ENCODE results near the gene PLEKHG1. TPM values are rescaled to one million over a fixed set of nuclear protein-coding genes. Genes with fewer than 3 reads are reported as not detected.

The PLEKHG1 gene
- 135 TPM for total RNA-seq (ENCODE audit: unreplicated experiment)
- long read RNA-seq, partial matches to known transcripts: 7 of 24 reads
- long read RNA-seq, other reads (novel, unspliced or antisense): 16 of 24 reads

DNA sequence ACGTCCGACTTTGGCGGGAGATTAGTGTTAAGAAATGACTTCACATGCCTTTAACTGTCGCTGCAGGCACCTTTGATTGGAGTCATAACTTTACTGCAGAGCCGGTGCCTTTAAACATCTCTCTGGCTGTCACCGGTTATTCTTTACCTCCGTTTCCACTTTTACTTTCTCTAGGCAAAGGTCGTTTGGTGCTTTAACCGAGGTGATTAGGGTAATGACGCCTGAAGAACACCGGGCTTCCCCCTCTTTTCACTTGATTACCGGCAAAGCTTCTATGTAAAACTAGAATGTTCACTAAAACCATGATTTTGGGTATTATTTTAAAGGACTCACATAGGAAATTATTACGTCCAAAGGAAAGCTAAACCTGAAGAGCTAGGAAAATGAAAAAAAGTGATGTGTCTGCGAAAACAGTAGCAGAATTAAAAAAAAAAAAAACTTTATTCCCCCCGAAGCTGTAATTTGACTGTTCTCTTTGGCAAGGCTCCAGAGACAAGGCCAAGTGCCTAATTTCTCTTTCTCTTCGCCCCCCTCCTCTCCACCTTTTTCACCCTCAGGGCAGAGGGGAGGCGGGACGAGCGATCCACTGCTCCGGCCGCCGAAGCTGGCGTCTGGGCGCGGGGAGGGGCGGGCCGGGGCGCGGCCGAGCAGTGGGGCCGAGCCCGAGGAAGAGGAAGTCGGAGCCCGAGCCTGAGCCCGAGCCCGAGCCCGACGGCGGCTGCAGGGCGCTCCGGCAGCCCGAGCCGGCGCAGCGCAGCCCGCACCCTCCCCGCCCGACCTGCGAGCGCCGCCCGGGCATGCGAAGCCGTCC lies at the start of gene PLEKHG1:
TSS of gene PLEKHG1 (plus strand) at position 687 of the 811 bp plus-strand sequence. CDS start 133,797 bp downstream, outside the sequence.
- DNase-seq (ENCODE audit: low spot score): peak; percentile 81
- H3K9me3 Mint-ChIP-seq (ENCODE audit: unreplicated experiment): no peaks in the 10 kb centered on the region
- peaks cover 4% of the 10 kb centered on the region for H3K27me3 Mint-ChIP-seq (ENCODE audit: unreplicated experiment)
- H3K27ac Mint-ChIP-seq (ENCODE audit: unreplicated experiment): peak within 1 kb of the TSS; percentile 87
- TF ChIP-seq, protein P1, sequence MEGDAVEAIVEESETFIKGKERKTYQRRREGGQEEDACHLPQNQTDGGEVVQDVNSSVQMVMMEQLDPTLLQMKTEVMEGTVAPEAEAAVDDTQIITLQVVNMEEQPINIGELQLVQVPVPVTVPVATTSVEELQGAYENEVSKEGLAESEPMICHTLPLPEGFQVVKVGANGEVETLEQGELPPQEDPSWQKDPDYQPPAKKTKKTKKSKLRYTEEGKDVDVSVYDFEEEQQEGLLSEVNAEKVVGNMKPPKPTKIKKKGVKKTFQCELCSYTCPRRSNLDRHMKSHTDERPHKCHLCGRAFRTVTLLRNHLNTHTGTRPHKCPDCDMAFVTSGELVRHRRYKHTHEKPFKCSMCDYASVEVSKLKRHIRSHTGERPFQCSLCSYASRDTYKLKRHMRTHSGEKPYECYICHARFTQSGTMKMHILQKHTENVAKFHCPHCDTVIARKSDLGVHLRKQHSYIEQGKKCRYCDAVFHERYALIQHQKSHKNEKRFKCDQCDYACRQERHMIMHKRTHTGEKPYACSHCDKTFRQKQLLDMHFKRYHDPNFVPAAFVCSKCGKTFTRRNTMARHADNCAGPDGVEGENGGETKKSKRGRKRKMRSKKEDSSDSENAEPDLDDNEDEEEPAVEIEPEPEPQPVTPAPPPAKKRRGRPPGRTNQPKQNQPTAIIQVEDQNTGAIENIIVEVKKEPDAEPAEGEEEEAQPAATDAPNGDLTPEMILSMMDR (IDR thresholded peaks at IDR 0.05; ENCODE audit: unreplicated experiment): no peak
- H3K36me3 Mint-ChIP-seq (ENCODE audit: low read depth, unreplicated experiment): peaks cover 5% of the 10 kb centered on the region
- peaks cover 59% of the 10 kb centered on the region for H3K4me1 Mint-ChIP-seq (ENCODE audit: unreplicated experiment)
- peak within 1 kb of the TSS; percentile 98 for H3K4me3 Mint-ChIP-seq (ENCODE audit: unreplicated experiment)

DNA sequence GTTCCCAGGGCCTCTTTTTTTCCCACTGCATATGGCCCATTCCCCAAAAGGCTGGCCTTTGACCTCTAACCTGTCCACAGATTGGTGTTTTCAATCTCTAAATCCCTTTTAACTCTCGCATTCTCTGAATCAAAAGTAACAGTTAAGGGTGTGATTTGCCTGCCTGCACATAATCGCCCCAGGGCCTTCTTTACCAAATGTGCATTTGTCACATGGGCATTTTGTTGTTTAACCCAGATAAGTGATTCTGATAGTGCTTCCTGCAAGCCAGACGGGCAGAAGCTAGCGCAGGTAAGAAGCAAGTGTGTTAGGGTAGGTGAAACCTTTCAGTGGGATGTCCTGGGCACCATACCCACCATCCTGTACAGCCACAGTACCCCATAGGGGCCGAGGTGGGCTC lies 49.4 kb upstream of the PLEKHG1 start:
- Mint-ChIP-seq H3K9me3 (ENCODE audit: unreplicated experiment) (no peaks in the 10 kb centered on the region), H3K27me3 (ENCODE audit: unreplicated experiment) (peaks cover 6% of the 10 kb centered on the region), H3K27ac (ENCODE audit: unreplicated experiment) (no peak overlapping the region), H3K4me1 (ENCODE audit: unreplicated experiment) (peaks cover 44% of the 10 kb centered on the region), H3K4me3 (ENCODE audit: unreplicated experiment) (no peak overlapping the region), H3K36me3 (ENCODE audit: low read depth, unreplicated experiment) (no peaks in the 10 kb centered on the region)
- no peak for DNase-seq (ENCODE audit: low spot score)
- TF ChIP-seq, protein P1 (IDR thresholded peaks at IDR 0.05; ENCODE audit: unreplicated experiment): no peak

DNA sequence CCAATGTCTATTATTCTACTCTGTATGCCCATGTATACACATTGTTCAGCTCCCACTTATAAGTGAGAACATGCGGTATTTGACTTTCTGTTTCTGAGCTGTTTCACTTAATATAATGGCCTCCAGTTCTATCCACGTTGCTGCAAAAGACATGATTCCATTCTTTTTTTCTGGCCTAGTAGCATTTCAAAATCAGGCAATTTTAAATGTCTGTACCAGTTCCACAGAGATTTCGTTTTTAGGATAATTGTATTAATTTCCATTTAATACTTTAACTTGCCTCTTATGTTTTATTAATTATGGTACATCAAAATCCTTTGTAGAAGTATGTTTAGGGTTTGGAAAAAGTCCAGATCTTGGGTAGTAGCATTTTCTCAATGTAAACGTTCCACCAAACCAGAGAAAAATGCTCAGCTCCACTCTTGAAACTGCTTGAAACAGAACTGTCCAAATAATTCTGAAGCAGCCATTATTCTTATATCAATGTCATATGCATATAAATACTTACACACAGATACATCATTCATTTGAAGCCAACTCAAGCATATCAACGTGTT lies 42.6 kb upstream of the PLEKHG1 start:
- DNase-seq (ENCODE audit: low spot score): no peak
- no peaks in the 10 kb centered on the region for H3K9me3 Mint-ChIP-seq (ENCODE audit: unreplicated experiment)
- no peak overlapping the region for H3K4me3 Mint-ChIP-seq (ENCODE audit: unreplicated experiment)
- H3K27ac Mint-ChIP-seq (ENCODE audit: unreplicated experiment): no peak overlapping the region
- H3K27me3 Mint-ChIP-seq (ENCODE audit: unreplicated experiment): peaks cover 2% of the 10 kb centered on the region
- H3K4me1 Mint-ChIP-seq (ENCODE audit: unreplicated experiment): peaks cover 4% of the 10 kb centered on the region
- H3K36me3 Mint-ChIP-seq (ENCODE audit: low read depth, unreplicated experiment): no peaks in the 10 kb centered on the region
- TF ChIP-seq, protein P1 (IDR thresholded peaks at IDR 0.05; ENCODE audit: unreplicated experiment): no peak

DNA sequence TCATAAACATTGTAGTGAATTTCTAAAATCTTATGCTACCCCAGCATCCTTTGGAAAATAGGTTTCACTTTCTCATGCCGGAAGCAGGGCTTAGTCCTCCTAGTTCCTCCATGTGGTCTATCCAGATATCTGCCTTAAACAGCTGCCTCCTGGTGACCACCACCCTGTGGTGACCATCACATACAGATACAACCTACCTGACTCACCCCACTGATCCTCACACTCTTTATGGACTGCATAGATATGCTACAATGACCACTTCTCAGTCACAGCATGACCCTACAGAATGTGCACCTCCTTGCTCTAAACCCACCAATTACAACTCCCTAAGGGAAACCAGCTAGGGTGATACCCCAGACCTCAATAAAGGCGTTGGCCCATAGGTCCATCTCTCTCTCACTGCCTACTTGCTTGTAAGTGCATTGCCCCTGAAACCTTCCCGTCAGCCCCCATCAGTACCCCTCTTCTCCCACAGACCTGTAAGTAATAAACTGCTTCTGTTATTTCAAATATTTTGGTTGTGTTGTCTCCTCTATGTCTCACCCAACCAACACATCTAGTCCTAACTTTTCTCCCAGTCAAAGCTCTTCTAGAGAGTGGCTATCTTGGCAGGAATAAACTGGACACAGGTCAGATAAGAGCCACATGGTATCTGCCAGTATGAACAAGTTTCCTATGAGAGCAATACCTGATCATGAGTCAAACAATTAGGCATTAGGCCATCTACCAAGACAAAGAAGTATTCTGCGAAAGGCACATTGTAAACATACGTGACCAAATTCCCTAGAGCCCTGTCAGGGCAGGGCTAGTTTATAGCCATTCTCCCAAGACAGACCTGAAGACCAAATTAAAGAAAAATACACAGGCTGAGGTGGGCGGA lies 39.4 kb upstream of the PLEKHG1 start:
- H3K27me3 Mint-ChIP-seq (ENCODE audit: unreplicated experiment): no peaks in the 10 kb centered on the region
- H3K4me3 Mint-ChIP-seq (ENCODE audit: unreplicated experiment): peak overlapping the region; percentile 72
- no peaks in the 10 kb centered on the region for H3K9me3 Mint-ChIP-seq (ENCODE audit: unreplicated experiment)
- no peak overlapping the region for H3K27ac Mint-ChIP-seq (ENCODE audit: unreplicated experiment)
- DNase-seq (ENCODE audit: low spot score): no peak
- no peaks in the 10 kb centered on the region for H3K36me3 Mint-ChIP-seq (ENCODE audit: low read depth, unreplicated experiment)
- peaks cover 4% of the 10 kb centered on the region for H3K4me1 Mint-ChIP-seq (ENCODE audit: unreplicated experiment)
- TF ChIP-seq, protein P1 (IDR thresholded peaks at IDR 0.05; ENCODE audit: unreplicated experiment): no peak

All from endothelial cell (in vitro differentiated cells).